VCaP (cell line): ENCODE results near the gene ATP2C2.

ENCODE experiments used
- H3K27ac ChIP-seq: fragments of 450-650 bp; 2 replicates; pipeline ENCODE4 v1.5.1; 2017
- TF ChIP-seq, protein P1 (sequence below): fragments of 450-650 bp; conservative IDR thresholded peaks from 2 replicates; pipeline ENCODE4 v1.5.1; 2017; ENCODE audit warnings: mild to moderate bottlenecking, moderate library complexity

Gene ATP2C2, protein sequence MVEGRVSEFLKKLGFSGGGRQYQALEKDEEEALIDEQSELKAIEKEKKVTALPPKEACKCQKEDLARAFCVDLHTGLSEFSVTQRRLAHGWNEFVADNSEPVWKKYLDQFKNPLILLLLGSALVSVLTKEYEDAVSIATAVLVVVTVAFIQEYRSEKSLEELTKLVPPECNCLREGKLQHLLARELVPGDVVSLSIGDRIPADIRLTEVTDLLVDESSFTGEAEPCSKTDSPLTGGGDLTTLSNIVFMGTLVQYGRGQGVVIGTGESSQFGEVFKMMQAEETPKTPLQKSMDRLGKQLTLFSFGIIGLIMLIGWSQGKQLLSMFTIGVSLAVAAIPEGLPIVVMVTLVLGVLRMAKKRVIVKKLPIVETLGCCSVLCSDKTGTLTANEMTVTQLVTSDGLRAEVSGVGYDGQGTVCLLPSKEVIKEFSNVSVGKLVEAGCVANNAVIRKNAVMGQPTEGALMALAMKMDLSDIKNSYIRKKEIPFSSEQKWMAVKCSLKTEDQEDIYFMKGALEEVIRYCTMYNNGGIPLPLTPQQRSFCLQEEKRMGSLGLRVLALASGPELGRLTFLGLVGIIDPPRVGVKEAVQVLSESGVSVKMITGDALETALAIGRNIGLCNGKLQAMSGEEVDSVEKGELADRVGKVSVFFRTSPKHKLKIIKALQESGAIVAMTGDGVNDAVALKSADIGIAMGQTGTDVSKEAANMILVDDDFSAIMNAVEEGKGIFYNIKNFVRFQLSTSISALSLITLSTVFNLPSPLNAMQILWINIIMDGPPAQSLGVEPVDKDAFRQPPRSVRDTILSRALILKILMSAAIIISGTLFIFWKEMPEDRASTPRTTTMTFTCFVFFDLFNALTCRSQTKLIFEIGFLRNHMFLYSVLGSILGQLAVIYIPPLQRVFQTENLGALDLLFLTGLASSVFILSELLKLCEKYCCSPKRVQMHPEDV

DNA sequence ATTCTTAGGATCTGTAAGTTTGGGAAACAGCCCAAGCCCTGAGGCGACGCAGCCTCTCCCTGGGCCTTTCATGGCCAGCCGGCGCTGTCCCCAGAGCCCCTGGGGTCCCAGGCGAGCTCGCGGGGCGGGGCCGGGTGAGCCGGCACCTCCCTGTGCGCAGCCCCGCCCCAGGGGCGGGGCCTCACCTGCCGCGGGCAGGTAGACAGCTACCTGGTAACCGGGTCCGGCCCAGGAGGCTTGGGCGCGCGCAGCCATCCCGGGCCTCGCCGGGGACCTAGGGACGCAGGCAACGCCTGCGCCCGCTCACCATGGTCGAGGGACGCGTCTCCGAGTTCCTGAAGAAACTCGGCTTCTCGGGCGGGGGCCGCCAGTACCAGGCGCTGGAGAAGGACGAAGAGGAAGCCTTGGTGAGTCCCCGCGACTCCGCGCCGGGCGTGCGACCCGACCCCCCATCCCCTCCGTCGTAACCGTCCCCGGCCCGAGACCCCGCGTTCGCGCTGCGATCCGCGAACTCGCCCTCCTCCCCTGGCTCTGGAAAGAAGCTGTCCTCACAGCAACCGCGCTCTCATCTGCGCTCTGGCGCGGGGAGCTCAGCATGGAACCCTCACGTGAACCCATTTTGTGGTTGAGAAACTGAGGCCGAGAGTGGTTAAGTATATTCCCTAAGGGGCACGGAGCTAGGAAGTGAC lies at the start of gene ATP2C2:
Gene ATP2C2, plus strand, starts transcription at position 231 of the 689 bp plus-strand sequence. Its CDS starts 78 bp downstream, at position 309.
- H3K27ac ChIP-seq, result peak within 1 kb of the TSS; percentile 79

DNA sequence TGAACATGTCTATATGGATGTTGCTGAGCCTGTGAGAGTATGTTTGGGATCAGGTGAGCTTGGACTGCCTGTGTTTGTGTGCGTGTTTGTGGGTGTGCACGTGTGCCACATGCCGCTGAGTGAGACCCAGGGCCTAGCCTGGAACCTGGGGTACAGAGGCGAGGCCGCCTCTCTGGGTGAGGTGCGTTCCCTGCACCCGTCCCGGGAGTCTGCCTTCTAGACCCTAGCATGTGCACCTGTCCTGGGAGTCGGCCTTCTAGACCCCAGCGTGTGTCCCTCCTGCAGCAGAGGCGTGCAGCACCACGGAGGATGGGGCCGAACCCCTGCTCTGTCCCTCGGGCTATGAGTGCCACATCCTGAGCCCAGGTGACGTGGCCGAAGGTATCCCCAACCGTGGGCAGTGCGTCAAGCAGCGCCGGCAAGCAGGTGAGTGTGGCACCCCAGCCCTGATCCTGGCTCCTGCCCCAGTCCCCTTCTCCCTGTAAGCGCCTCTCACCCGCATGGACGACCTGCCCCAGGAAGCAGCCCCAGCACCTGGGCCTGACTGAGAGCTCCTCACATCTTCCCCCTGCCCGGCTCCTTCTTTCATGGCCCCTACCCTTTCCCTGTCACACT lies 49.1 kb upstream of the ATP2C2 start:
- TF ChIP-seq, protein P1, sequence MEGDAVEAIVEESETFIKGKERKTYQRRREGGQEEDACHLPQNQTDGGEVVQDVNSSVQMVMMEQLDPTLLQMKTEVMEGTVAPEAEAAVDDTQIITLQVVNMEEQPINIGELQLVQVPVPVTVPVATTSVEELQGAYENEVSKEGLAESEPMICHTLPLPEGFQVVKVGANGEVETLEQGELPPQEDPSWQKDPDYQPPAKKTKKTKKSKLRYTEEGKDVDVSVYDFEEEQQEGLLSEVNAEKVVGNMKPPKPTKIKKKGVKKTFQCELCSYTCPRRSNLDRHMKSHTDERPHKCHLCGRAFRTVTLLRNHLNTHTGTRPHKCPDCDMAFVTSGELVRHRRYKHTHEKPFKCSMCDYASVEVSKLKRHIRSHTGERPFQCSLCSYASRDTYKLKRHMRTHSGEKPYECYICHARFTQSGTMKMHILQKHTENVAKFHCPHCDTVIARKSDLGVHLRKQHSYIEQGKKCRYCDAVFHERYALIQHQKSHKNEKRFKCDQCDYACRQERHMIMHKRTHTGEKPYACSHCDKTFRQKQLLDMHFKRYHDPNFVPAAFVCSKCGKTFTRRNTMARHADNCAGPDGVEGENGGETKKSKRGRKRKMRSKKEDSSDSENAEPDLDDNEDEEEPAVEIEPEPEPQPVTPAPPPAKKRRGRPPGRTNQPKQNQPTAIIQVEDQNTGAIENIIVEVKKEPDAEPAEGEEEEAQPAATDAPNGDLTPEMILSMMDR, result no peak
- no peak overlapping the region for H3K27ac ChIP-seq

More for the DNA sequence above, at the start of gene ATP2C2:
- TF ChIP-seq, protein P1, result no peak

DNA sequence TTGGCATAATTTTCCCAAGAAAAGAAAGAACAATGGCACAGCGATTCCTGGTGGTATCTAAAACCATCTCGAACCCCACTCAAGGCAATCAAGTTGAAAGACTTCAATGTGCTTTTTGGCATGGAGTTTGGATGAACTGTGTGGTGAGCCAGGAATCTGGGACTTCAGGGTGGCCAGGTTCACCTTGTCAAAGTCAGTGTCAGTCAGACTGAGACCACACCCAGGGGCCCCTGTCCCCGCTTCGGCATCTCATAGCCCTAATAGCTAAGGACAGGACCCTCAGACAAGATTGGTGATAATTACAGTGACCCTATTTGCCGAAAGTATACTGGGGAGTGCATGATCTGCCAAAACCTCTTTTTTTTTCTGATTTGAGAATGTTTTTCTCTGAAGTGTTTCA lies 47.8 kb upstream of the ATP2C2 start:
- no peak overlapping the region for H3K27ac ChIP-seq
- TF ChIP-seq, protein P1, result no peak

DNA sequence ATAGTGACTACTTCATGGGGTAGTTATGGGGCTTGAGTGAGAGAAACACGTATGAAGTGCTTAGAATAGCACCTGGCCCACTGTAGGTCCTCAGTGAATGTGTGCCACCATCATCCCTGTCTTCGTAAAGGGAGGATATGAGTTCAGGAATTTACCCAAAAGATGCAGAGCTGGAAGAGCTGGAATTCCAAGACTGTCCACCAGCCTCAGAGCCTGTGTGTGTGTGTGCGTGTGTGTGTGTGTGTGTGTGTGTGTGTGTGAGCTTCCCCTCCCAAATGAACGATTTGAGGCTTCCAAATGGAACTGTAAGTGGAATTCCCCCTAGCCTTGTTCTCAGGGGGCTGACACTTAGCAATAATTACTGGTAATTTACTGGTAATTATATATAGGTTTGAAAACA lies 46.4 kb upstream of the ATP2C2 start:
- H3K27ac ChIP-seq, result no peak overlapping the region
- TF ChIP-seq, protein P1, result no peak

DNA sequence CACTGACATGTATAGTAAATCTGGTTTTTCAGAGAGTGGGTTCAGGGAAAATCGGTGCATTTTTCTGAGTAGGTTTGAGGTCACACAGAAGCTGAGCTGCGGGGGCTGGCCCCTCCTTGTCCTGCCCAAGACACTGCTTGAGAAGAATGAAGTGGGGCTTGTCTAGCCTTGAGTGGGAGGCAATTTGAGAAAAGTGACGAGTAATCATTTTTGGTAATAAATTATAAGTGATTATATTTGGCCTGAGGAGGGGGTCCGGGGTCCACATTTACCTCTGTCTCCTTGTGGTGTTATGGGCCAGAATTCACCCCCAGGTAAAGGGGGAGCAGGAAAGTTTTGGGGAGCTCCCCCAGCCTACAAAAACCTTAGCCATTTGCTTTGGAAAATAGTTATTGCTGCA lies 45.6 kb upstream of the ATP2C2 start:
- H3K27ac ChIP-seq, result no peak overlapping the region
- TF ChIP-seq, protein P1, result no peak

DNA sequence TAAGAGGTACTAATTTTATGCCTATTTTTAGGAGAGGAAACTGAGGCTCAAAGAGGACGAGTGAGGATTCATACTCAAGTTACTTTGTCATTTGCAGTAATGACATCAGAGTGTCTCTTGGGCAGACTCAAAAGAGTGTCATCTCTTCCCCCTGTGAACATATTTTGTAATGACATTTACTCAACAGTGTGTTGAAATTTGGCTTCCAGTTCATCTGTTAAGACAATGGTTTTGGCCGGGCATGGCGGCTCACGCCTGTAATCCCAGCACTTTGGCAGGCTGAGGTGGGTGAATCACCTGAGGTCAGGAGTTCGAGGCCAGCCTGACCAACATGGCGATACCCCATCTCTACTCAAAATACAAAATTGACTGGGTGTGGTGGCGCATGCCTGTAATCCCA lies 44.7 kb upstream of the ATP2C2 start:
- TF ChIP-seq, protein P1, result no peak
- H3K27ac ChIP-seq, result no peak overlapping the region
